Skeletal muscle satellite cell (primary cell): Measurements from ENCODE around the gene UGT1A9.
"Not testable (repeated sequence)": the region's sequence is repeated elsewhere in the genome, so short reads cannot be mapped to it uniquely, and the experiment has no call there.

Experiments
- H3K27me3 ChIP-seq: 2 replicates; pipeline ENCODE4 v1.7.0; 2013; ENCODE audit warnings: low read length; ENCODE audit not compliant: control insufficient read depth, insufficient read depth
- H3K36me3 ChIP-seq: 2 replicates; pipeline ENCODE4 v1.7.0; 2013; ENCODE audit warnings: mild to moderate bottlenecking, control low read depth, low read length; ENCODE audit not compliant: insufficient read depth
- H3K4me1 ChIP-seq: 2 replicates; pipeline ENCODE4 v1.7.0; 2013; ENCODE audit warnings: low read length; ENCODE audit not compliant: control insufficient read depth, insufficient read depth
- H3K4me2 ChIP-seq: 2 replicates; pipeline ENCODE4 v1.7.0; 2013; ENCODE audit warnings: mild to moderate bottlenecking, low read length
- H3K4me3 ChIP-seq: 2 replicates; pipeline ENCODE4 v1.7.0; 2013; ENCODE audit warnings: low read length
- H3K9ac ChIP-seq: 2 replicates; pipeline ENCODE4 v1.7.0; 2013; ENCODE audit warnings: mild to moderate bottlenecking, low read depth, low read length, moderate library complexity
- H3K9me3 ChIP-seq: replicated peaks from 2 replicates; pipeline ENCODE4 v1.7.0; 2013; ENCODE audit warnings: mild to moderate bottlenecking, control low read depth, low read length

The UGT1A9 gene

DNA sequence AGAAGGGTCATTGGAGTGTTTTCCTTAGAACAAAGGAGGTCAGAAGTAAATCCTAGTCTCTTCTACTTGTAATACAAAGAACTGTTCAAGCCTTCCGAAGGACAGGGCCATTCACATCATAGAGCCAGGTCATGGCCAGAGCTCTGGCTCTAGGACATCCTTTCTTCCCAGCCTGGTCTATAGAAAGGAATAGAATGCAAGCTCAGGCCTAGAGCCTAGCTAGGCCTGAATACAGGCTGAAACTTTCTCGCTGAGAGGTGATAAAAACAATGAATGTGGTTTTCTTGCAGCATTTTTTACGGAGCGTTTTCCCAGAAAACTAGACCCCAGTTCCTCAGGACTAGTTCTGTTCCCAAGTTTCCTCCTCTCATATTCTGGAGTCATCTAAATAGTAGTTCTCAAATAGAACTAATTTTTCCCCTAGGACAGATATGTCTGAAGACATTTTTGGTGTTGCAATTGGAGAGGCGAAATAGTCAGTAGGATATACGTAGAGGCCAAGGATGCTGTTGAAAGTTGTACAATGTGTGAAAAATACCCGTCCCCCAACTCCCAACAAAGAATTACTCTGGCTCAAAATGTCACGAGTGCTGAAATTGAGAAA lies 27.8 kb downstream of the UGT1A9 start:
- H3K27me3 ChIP-seq: no peaks in the 10 kb centered on the region
- H3K4me2 ChIP-seq: no peak overlapping the region
- H3K4me3 ChIP-seq: no peak overlapping the region
- H3K4me1 ChIP-seq: peaks cover 3% of the 10 kb centered on the region
- H3K9ac ChIP-seq: no peak overlapping the region
- H3K9me3 ChIP-seq: no peaks in the 10 kb centered on the region
- H3K36me3 ChIP-seq: no peaks in the 10 kb centered on the region

- no peak overlapping the region for H3K9ac ChIP-seq
- no peak overlapping the region for H3K4me3 ChIP-seq
- no peak overlapping the region for H3K4me2 ChIP-seq
- no peaks in the 10 kb centered on the region for H3K36me3 ChIP-seq
- H3K27me3 ChIP-seq: no peaks in the 10 kb centered on the region
- no peaks in the 10 kb centered on the region for H3K9me3 ChIP-seq
- H3K4me1 ChIP-seq: peaks cover 3% of the 10 kb centered on the region
Measured at GRCh38 chr2:233700028-233700635, 28.4 kb downstream of the UGT1A9 start.

DNA sequence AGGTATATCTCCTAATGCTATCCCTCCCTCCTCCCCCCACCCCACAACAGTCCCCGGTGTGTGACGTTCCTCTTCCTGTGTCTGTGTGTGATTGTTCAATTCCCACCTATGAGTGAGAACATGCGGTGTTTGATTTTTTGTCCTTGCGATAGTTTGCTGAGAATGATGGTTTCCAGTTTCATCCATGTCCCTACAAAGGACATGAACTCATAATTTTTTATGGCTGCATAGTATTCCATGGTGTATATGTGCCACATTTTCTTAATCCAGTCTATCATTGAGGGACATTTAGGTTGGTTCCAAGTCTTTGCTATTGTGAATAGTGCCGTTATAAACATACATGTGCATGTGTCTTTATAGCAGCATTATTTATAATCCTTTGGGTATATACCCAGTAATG lies 29.1 kb downstream of the UGT1A9 start:
- not testable (repeated sequence) for H3K4me3 ChIP-seq

DNA sequence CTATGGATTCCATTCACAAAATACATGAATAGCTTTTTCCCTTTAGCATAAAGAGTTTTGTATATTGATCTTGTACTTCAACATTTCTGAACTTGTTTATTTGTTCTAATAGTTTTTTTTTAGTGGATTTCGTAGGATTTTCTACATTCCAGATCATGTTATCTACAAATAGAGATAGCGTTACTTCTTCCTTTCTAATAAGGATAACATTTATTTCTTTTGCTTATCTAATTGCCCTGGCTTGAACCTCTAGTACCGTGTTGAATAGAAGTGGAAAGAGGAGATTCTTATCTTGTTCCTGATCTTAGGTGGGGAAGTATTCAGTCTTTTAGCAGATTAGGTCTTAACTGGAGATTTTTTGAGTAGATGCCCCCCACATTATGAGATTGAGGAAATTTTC lies 30.5 kb downstream of the UGT1A9 start:
- Histone ChIP-seq H3K27me3 (no peaks in the 10 kb centered on the region), H3K9me3 (no peaks in the 10 kb centered on the region), H3K4me3 (no peak overlapping the region), H3K9ac (no peak overlapping the region), H3K36me3 (no peaks in the 10 kb centered on the region), H3K4me1 (peaks cover 14% of the 10 kb centered on the region), H3K4me2 (no peak overlapping the region)

More for the DNA sequence above, 29.1 kb downstream of the UGT1A9 start:
- H3K9me3 ChIP-seq, H3K9ac ChIP-seq, H3K4me1 ChIP-seq, H3K4me2 ChIP-seq, H3K27me3 ChIP-seq, H3K36me3 ChIP-seq: not testable (repeated sequence)

GRCh38 chr2:233705911-233706506 lies 34.3 kb downstream of the UGT1A9 start:
- Histone ChIP-seq H3K36me3 (no peaks in the 10 kb centered on the region), H3K9ac (no peak overlapping the region), H3K4me2 (no peak overlapping the region), H3K27me3 (peaks cover 2% of the 10 kb centered on the region), H3K4me3 (no peak overlapping the region), H3K9me3 (no peaks in the 10 kb centered on the region), H3K4me1 (peaks cover 17% of the 10 kb centered on the region)

- Histone ChIP-seq H3K27me3 (peaks cover 2% of the 10 kb centered on the region), H3K36me3 (no peaks in the 10 kb centered on the region), H3K9ac (no peak overlapping the region), H3K4me1 (peaks cover 17% of the 10 kb centered on the region), H3K9me3 (no peaks in the 10 kb centered on the region), H3K4me3 (no peak overlapping the region), H3K4me2 (no peak overlapping the region)
Measured at GRCh38 chr2:233706720-233707119, 35.0 kb downstream of the UGT1A9 start.

GRCh38 chr2:233707940-233708644 lies 36.4 kb downstream of the UGT1A9 start:
- Histone ChIP-seq H3K9me3 (no peaks in the 10 kb centered on the region), H3K4me2 (no peak overlapping the region), H3K4me3 (no peak overlapping the region), H3K9ac (no peak overlapping the region), H3K4me1 (peaks cover 17% of the 10 kb centered on the region), H3K27me3 (peaks cover 6% of the 10 kb centered on the region), H3K36me3 (no peaks in the 10 kb centered on the region)

- H3K4me2 ChIP-seq: no peak overlapping the region
- peaks cover 8% of the 10 kb centered on the region for H3K27me3 ChIP-seq
- H3K36me3 ChIP-seq: no peaks in the 10 kb centered on the region
- peaks cover 17% of the 10 kb centered on the region for H3K4me1 ChIP-seq
- H3K9ac ChIP-seq: no peak overlapping the region
- no peaks in the 10 kb centered on the region for H3K9me3 ChIP-seq
- H3K4me3 ChIP-seq: no peak overlapping the region
Measured at GRCh38 chr2:233708942-233709341, 37.2 kb downstream of the UGT1A9 start.

- Histone ChIP-seq H3K4me2 (no peak overlapping the region), H3K36me3 (no peaks in the 10 kb centered on the region), H3K9ac (no peak overlapping the region)
Measured at GRCh38 chr2:233711312-233712008, 39.8 kb downstream of the UGT1A9 start.

DNA sequence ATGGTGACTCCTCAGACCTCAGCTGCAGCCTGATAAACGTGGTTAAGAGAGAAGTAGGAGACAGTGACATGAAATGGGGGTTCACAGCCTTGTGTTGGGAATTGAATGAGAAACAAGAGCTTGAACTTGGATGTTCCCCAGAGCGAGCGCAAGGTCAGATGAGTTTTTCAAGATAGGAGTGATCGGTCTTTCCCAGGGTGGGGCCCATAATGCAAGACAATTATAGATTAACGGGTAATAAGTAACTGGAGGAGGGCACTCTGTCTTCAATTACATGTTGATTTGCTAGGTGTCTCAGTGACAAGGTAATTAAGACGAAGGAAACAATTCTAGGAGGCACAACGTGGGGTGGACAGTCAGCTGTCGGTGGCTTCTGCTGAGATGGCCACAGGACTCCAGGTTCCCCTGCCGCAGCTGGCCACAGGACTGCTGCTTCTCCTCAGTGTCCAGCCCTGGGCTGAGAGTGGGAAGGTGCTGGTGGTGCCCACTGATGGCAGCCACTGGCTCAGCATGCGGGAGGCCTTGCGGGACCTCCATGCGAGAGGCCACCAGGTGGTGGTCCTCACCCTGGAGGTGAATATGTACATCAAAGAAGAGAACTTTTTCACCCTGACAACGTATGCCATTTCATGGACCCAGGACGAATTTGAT lies 41.0 kb downstream of the UGT1A9 start, which contains the start of gene UGT1A5:
UGT1A5 (plus strand) TSS at position 297 of the 651 bp plus-strand sequence; CDS start at position 382, 85 bp downstream.
- H3K4me3 ChIP-seq: no peak within 1 kb of the TSS
- H3K36me3 ChIP-seq: no peaks in the 10 kb centered on the region
- peaks cover 5% of the 10 kb centered on the region for H3K4me1 ChIP-seq
- no peak within 1 kb of the TSS for H3K9ac ChIP-seq
- no peak within 1 kb of the TSS for H3K4me2 ChIP-seq
- H3K9me3 ChIP-seq: no peaks in the 10 kb centered on the region
- peaks cover 13% of the 10 kb centered on the region for H3K27me3 ChIP-seq

More at GRCh38 chr2:233711312-233712008, 39.8 kb downstream of the UGT1A9 start:
- peaks cover 13% of the 10 kb centered on the region for H3K27me3 ChIP-seq
- peaks cover 11% of the 10 kb centered on the region for H3K4me1 ChIP-seq
- no peaks in the 10 kb centered on the region for H3K9me3 ChIP-seq
- no peak overlapping the region for H3K4me3 ChIP-seq

GRCh38 chr2:233713262-233713615 lies 41.5 kb downstream of the UGT1A9 start:
- Histone ChIP-seq H3K27me3 (peaks cover 14% of the 10 kb centered on the region), H3K4me2 (no peak overlapping the region), H3K4me3 (no peak overlapping the region), H3K9me3 (no peaks in the 10 kb centered on the region), H3K9ac (no peak overlapping the region), H3K4me1 (peaks cover 2% of the 10 kb centered on the region), H3K36me3 (no peaks in the 10 kb centered on the region)
